MCF 10A (cell line): Measurements from ENCODE around the gene CACNG4. TPM values are rescaled to one million over a fixed set of nuclear protein-coding genes. Genes with fewer than 3 reads are reported as not detected.
A peak's percentile ranks its signal among the peaks of the same experiment; 100 is the strongest.

ENCODE experiments used
- BruUV-seq: library from RNA; stranded (reverse); fragments of 400-500 nt; replicated peaks from 2 replicates; lab custom pipeline; 2021; lab: Mats Ljungman, UMichigan
- CTCF ChIA-PET: fragments of 300-600 bp; sonication (Branson Sonifier 250); formaldehyde crosslinking; extraction: SDS; loops from one replicate; lab custom pipeline; 2021; ENCODE audit warnings: antibody characterized with exemption, inconsistent platforms; lab: Yijun Ruan, JAX
- POLR2A ChIA-PET: fragments of 300-600, 350-650 bp; sonication (Branson Sonifier 250); formaldehyde crosslinking; extraction: SDS; loops from one replicate; lab custom pipeline; 2020; ENCODE audit warnings: antibody characterized with exemption, inconsistent platforms; lab: Yijun Ruan, JAX
- DNase-seq: peaks from one replicate; pipeline ENCODE4 v3.0.0-alpha.2; 2018; ENCODE audit not compliant: unreplicated experiment
- H3K27ac Mint-ChIP-seq: one replicate; pipeline ENCODE4 v1.8.0; 2022; ENCODE audit warnings: mild to moderate bottlenecking, low read depth, mixed read lengths; ENCODE audit not compliant: unreplicated experiment
- H3K27me3 Mint-ChIP-seq: one replicate; pipeline ENCODE4 v1.8.0; 2022; ENCODE audit warnings: mixed read lengths; ENCODE audit not compliant: insufficient read depth, unreplicated experiment
- H3K36me3 Mint-ChIP-seq: one replicate; pipeline ENCODE4 v1.8.0; 2022; ENCODE audit warnings: mild to moderate bottlenecking, moderate library complexity, mixed read lengths; ENCODE audit not compliant: insufficient read depth, unreplicated experiment
- H3K4me1 Mint-ChIP-seq: one replicate; pipeline ENCODE4 v1.8.0; 2022; ENCODE audit warnings: mixed read lengths; ENCODE audit not compliant: insufficient read depth, unreplicated experiment
- H3K4me3 Mint-ChIP-seq: one replicate; pipeline ENCODE4 v1.8.0; 2022; ENCODE audit warnings: mild to moderate bottlenecking, moderate library complexity, mixed read lengths; ENCODE audit not compliant: unreplicated experiment
- H3K9me3 Mint-ChIP-seq: one replicate; pipeline ENCODE4 v1.8.0; 2022; ENCODE audit warnings: mixed read lengths; ENCODE audit not compliant: unreplicated experiment
- CTCF ChIP-seq: fragments of 200-600 bp; IDR thresholded peaks from one replicate; pipeline ENCODE4 v1.8.0; 2022; ENCODE audit warnings: antibody characterized with exemption, mild to moderate bottlenecking; ENCODE audit not compliant: unreplicated experiment
- intact Hi-C: fragments of 100-400 bp; cut with micrococcal nuclease; formaldehyde crosslinking; loops from 2 replicates; pipeline ENCODE4 v1.14.1; 2022
- total RNA-seq: library from RNA; stranded (reverse); gene quantifications from 2 replicates; pipeline ENCODE4 v1.2.3, GENCODE V29; 2022

CACNG4 gene
- total RNA-seq, 1 experiment from 2014 or later = not detected

GRCh38 chr17:66980896-66981295 is 16.4 kb downstream of the CACNG4 start:
- Mint-ChIP-seq H3K4me3 (no peak overlapping the region), H3K36me3 (no peaks in the 10 kb centered on the region), H3K9me3 (no peaks in the 10 kb centered on the region), H3K27ac (no peak overlapping the region), H3K4me1 (peaks cover 11% of the 10 kb centered on the region), H3K27me3 (peaks cover 25% of the 10 kb centered on the region)
- no TSS peak for BruUV-seq
- TF ChIP-seq CTCF = no peak
- CTCF ChIA-PET = interaction anchor here (0.7 kb wide), 3 partner anchors 9 to 177 kb away, joined by 3 read pairs; no protein-coding TSS in a partner anchor
- POLR2A ChIA-PET = no interaction called here
- DNase-seq = no peak
- intact Hi-C loops = no loop called here

DNA sequence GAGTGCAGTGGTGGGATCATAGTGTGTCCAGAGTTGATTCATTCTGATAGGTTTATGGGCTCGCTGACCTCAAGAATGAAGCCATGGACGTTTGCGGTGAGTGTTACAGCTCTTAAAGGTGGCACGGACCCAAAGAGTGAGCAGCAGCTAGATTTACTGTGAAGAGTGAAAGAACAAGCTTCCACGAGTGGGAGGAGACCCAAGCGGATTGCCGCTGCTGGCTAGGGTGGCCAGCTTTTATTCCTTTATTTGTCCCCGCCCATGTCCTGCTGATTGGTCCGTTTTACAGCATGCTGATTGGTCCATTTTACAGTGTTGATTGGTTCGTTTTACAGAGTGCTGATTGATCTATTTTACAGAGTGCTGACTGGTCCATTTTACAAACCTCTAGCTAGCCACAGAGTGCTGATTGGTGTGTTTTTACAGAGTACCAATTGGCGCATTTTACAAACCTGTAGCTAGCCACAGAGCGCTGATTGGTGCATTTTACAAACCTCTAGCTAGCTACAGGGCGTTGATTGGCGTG is 17.5 kb downstream of the CACNG4 start:
- Mint-ChIP-seq H3K36me3 (no peaks in the 10 kb centered on the region), H3K4me3 (no peak overlapping the region), H3K4me1 (peaks cover 11% of the 10 kb centered on the region), H3K27ac (no peak overlapping the region), H3K27me3 (peaks cover 27% of the 10 kb centered on the region), H3K9me3 (no peaks in the 10 kb centered on the region)
- POLR2A ChIA-PET = interaction anchor here (0.5 to 0.7 kb wide), 2 partner anchors 22 to 30 kb away, joined by 3 read pairs; no protein-coding TSS in a partner anchor
- no peak for TF ChIP-seq CTCF
- CTCF ChIA-PET = no interaction called here
- BruUV-seq = no TSS peak
- intact Hi-C loops = no loop called here
- no peak for DNase-seq

DNA sequence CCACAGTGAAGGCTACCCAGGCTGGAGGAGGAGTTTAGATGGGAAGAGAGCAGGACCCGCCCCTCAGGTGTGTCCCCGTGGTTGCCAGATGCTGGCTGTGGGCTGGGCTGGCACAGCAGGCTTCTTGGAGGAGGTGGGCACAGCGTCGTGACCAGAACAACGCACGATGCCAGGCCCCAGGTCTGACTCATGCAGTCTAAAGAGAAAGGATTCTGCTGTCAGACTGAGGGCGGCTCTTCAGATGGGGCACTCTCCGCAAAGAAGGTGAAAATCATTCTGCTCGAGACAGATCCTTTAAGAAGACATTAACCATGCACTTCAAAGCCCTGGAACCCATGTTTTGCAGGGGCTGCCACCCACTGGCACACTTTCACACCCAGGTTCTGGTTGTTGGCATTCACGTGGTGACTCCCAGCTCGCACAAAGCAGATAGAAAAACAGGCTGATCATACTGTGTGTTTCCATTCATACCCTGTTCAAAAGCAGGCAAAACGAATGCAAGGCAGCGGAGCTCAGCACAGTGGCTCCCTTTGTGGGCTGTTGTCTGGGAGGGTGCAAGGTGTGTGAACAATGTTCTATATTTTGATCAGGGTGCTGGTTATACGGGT is 19.0 kb downstream of the CACNG4 start:
- Mint-ChIP-seq H3K36me3 (no peaks in the 10 kb centered on the region), H3K27ac (no peak overlapping the region), H3K27me3 (peaks cover 35% of the 10 kb centered on the region), H3K4me1 (peaks cover 11% of the 10 kb centered on the region), H3K4me3 (no peak overlapping the region), H3K9me3 (no peaks in the 10 kb centered on the region)
- no peak for TF ChIP-seq CTCF
- DNase-seq = peak; percentile 50
- no TSS peak for BruUV-seq
- POLR2A ChIA-PET = no interaction called here
- intact Hi-C loops = no loop called here
- CTCF ChIA-PET = no interaction called here

DNA sequence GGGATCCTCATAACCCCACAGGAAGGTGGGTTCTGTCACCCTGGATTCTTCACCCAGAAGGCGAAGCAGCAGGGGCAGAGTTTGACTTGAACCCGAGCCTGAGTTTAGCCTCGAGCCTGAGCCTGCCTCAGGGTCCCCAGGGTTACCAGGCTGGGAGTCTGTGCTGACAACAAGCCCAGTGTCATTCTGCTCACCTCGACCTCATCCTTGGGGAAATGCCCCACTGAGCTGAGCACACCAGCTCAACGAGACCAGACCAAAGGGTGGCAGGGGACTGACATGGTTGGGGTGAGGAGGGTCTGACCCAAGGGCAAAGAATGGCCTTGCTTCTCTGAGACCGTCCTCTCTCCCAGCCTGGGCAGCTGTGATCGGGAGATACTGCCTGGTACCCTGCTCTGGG is 20.2 kb downstream of the CACNG4 start:
- H3K27me3 Mint-ChIP-seq = peaks cover 47% of the 10 kb centered on the region
- CTCF ChIA-PET = no interaction called here

More for the DNA sequence above, 20.2 kb downstream of the CACNG4 start:
- POLR2A ChIA-PET = no interaction called here
- Mint-ChIP-seq H3K4me3 (no peak overlapping the region), H3K4me1 (peaks cover 6% of the 10 kb centered on the region), H3K27ac (no peak overlapping the region), H3K9me3 (no peaks in the 10 kb centered on the region), H3K36me3 (no peaks in the 10 kb centered on the region)
- DNase-seq = no peak
- no peak for TF ChIP-seq CTCF
- BruUV-seq = no TSS peak
- intact Hi-C loops = no loop called here
